ENCODE data around the gene RPS6KA2.
"Not testable (repeated sequence)": the region's sequence is repeated elsewhere in the genome, so short reads cannot be mapped to it uniquely, and the experiment has no call there.

Gene RPS6KA2

GRCh38 chr6:166387642-166388289 is 239.3 kb downstream of the RPS6KA2 start:
- in situ Hi-C loops (cut with MboI; ENCODE audit: low pct_unique_long_range_greater_than_20kb, low sequenced_read_pairs, unreplicated experiment), result loop anchor here (10.0 kb wide), 1 partner anchor 63 kb away; no protein-coding TSS in a partner anchor
- DNase-seq (ENCODE audit: low spot score), result no peak
- no peak for TF ChIP-seq CTCF (IDR thresholded peaks at IDR 0.05; ENCODE audit: extremely low read depth, insufficient read depth, missing control alignments)

- DNase-seq (ENCODE audit: low spot score), result not testable (repeated sequence)
- in situ Hi-C loops (cut with MboI; ENCODE audit: low pct_unique_long_range_greater_than_20kb, low sequenced_read_pairs, unreplicated experiment), result loop anchor here (10.0 kb wide), 1 partner anchor 62 kb away; no protein-coding TSS in a partner anchor
Measured at GRCh38 chr6:166387098-166387497, 240.0 kb downstream of the RPS6KA2 start.

- in situ Hi-C loops (cut with MboI; ENCODE audit: low pct_unique_long_range_greater_than_20kb, low sequenced_read_pairs, unreplicated experiment), result loop anchor here (10.0 kb wide), 1 partner anchor 61 kb away; no protein-coding TSS in a partner anchor
- no peak for DNase-seq (ENCODE audit: low spot score)
- no peak for TF ChIP-seq CTCF (IDR thresholded peaks at IDR 0.05; ENCODE audit: extremely low read depth, insufficient read depth, missing control alignments)
Measured at GRCh38 chr6:166386111-166386510, 240.9 kb downstream of the RPS6KA2 start.

GRCh38 chr6:166383802-166384363 is 243.2 kb downstream of the RPS6KA2 start:
- in situ Hi-C loops (cut with MboI; ENCODE audit: low pct_unique_long_range_greater_than_20kb, low sequenced_read_pairs, unreplicated experiment), result loop anchor here (10.0 kb wide), 1 partner anchor 59 kb away; no protein-coding TSS in a partner anchor
- DNase-seq (ENCODE audit: low spot score), result not testable (repeated sequence)

GRCh38 chr6:166382933-166383801 is 243.9 kb downstream of the RPS6KA2 start, which contains the start of gene MPC1:
Gene MPC1 (minus strand): TSS chr6:166382940. CDS start chr6:166382876, 64 bp downstream.
- in situ Hi-C loops (cut with MboI; ENCODE audit: low pct_unique_long_range_greater_than_20kb, low sequenced_read_pairs, unreplicated experiment), result loop anchor here (10.0 kb wide), 1 partner anchor 58 kb away; no protein-coding TSS in a partner anchor
- DNase-seq (ENCODE audit: low spot score), result peak; percentile 99
- peak; percentile 1 for TF ChIP-seq CTCF (IDR thresholded peaks at IDR 0.05; ENCODE audit: extremely low read depth, insufficient read depth, missing control alignments)

- no peak for TF ChIP-seq CTCF (IDR thresholded peaks at IDR 0.05; ENCODE audit: extremely low read depth, insufficient read depth, missing control alignments)
- no peak for DNase-seq (ENCODE audit: low spot score)
- in situ Hi-C loops (cut with MboI; ENCODE audit: low pct_unique_long_range_greater_than_20kb, low sequenced_read_pairs, unreplicated experiment), result loop anchor here (10.0 kb wide), 1 partner anchor 58 kb away; no protein-coding TSS in a partner anchor
Measured at GRCh38 chr6:166382500-166382932, 244.5 kb downstream of the RPS6KA2 start.

GRCh38 chr6:166381733-166382499 is 245.1 kb downstream of the RPS6KA2 start:
- DNase-seq (ENCODE audit: low spot score), result peak; percentile 79
- in situ Hi-C loops (cut with MboI; ENCODE audit: low pct_unique_long_range_greater_than_20kb, low sequenced_read_pairs, unreplicated experiment), result loop anchor here (10.0 kb wide), 1 partner anchor 57 kb away; no protein-coding TSS in a partner anchor

More at GRCh38 chr6:166381733-166382499, 245.1 kb downstream of the RPS6KA2 start:
- peak; percentile 96 for TF ChIP-seq CTCF (IDR thresholded peaks at IDR 0.05; ENCODE audit: extremely low read depth, insufficient read depth, missing control alignments)

Measured in GM13977 (cell line).